Measurements from ENCODE around the gene CERS6. TPM values are rescaled to one million over a fixed set of nuclear protein-coding genes. Genes with fewer than 3 reads are reported as not detected.

Gene CERS6
- total and polyA plus RNA-seq, 2 experiments from 2014 or later = 7.4 to 35.0 TPM

DNA sequence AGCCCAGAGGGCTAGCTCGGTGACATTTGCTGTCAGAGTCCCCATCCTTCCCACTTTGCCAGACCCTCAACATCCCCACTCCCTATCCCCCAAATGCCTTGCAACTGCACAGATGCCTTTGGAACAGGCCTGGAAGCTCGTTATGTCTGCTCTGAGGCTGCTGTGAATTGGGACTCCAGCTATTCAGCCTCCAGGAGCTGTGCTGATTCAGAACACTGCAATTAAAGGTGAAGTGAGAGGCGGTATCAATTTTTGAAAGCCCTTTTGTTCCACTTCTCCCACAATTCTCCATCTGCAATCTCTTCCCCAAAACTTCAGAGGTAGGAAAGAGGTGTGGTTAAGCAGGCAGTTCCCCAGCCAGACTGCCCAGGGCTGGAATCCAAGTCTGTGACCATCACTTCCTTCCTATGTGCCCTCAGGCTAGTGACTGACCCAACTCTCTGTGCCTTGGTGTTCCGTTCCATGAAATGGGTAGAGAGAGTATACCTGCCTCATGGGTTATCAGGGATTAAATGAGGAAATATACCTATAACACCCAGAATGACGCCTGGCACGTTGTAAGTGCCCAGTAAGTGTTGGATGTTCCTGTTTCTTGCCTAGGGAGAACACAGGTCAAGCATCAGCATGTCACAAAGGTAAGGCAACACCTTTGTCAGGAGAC, 363.9 kb downstream of the CERS6 start (continued):
- TF ChIP-seq, protein P1, sequence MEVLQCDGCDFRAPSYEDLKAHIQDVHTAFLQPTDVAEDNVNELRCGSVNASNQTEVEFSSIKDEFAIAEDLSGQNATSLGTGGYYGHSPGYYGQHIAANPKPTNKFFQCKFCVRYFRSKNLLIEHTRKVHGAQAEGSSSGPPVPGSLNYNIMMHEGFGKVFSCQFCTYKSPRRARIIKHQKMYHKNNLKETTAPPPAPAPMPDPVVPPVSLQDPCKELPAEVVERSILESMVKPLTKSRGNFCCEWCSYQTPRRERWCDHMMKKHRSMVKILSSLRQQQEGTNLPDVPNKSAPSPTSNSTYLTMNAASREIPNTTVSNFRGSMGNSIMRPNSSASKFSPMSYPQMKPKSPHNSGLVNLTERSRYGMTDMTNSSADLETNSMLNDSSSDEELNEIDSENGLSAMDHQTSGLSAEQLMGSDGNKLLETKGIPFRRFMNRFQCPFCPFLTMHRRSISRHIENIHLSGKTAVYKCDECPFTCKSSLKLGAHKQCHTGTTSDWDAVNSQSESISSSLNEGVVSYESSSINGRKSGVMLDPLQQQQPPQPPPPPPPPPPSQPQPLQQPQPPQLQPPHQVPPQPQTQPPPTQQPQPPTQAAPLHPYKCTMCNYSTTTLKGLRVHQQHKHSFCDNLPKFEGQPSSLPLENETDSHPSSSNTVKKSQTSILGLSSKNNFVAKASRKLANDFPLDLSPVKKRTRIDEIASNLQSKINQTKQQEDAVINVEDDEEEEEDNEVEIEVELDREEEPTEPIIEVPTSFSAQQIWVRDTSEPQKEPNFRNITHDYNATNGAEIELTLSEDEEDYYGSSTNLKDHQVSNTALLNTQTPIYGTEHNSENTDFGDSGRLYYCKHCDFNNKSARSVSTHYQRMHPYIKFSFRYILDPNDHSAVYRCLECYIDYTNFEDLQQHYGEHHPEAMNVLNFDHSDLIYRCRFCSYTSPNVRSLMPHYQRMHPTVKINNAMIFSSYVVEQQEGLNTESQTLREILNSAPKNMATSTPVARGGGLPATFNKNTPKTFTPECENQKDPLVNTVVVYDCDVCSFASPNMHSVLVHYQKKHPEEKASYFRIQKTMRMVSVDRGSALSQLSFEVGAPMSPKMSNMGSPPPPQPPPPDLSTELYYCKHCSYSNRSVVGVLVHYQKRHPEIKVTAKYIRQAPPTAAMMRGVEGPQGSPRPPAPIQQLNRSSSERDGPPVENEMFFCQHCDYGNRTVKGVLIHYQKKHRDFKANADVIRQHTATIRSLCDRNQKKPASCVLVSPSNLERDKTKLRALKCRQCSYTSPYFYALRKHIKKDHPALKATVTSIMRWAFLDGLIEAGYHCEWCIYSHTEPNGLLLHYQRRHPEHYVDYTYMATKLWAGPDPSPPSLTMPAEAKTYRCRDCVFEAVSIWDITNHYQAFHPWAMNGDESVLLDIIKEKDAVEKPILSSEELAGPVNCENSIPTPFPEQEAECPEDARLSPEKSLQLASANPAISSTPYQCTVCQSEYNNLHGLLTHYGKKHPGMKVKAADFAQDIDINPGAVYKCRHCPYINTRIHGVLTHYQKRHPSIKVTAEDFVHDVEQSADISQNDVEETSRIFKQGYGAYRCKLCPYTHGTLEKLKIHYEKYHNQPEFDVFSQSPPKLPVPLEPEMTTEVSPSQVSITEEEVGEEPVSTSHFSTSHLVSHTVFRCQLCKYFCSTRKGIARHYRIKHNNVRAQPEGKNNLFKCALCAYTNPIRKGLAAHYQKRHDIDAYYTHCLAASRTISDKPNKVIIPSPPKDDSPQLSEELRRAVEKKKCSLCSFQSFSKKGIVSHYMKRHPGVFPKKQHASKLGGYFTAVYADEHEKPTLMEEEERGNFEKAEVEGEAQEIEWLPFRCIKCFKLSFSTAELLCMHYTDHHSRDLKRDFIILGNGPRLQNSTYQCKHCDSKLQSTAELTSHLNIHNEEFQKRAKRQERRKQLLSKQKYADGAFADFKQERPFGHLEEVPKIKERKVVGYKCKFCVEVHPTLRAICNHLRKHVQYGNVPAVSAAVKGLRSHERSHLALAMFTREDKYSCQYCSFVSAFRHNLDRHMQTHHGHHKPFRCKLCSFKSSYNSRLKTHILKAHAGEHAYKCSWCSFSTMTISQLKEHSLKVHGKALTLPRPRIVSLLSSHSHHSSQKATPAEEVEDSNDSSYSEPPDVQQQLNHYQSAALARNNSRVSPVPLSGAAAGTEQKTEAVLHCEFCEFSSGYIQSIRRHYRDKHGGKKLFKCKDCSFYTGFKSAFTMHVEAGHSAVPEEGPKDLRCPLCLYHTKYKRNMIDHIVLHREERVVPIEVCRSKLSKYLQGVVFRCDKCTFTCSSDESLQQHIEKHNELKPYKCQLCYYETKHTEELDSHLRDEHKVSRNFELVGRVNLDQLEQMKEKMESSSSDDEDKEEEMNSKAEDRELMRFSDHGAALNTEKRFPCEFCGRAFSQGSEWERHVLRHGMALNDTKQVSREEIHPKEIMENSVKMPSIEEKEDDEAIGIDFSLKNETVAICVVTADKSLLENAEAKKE (CRISPR knock-in tag; IDR thresholded peaks at IDR 0.05) = no peak
- TF ChIP-seq, protein P2, sequence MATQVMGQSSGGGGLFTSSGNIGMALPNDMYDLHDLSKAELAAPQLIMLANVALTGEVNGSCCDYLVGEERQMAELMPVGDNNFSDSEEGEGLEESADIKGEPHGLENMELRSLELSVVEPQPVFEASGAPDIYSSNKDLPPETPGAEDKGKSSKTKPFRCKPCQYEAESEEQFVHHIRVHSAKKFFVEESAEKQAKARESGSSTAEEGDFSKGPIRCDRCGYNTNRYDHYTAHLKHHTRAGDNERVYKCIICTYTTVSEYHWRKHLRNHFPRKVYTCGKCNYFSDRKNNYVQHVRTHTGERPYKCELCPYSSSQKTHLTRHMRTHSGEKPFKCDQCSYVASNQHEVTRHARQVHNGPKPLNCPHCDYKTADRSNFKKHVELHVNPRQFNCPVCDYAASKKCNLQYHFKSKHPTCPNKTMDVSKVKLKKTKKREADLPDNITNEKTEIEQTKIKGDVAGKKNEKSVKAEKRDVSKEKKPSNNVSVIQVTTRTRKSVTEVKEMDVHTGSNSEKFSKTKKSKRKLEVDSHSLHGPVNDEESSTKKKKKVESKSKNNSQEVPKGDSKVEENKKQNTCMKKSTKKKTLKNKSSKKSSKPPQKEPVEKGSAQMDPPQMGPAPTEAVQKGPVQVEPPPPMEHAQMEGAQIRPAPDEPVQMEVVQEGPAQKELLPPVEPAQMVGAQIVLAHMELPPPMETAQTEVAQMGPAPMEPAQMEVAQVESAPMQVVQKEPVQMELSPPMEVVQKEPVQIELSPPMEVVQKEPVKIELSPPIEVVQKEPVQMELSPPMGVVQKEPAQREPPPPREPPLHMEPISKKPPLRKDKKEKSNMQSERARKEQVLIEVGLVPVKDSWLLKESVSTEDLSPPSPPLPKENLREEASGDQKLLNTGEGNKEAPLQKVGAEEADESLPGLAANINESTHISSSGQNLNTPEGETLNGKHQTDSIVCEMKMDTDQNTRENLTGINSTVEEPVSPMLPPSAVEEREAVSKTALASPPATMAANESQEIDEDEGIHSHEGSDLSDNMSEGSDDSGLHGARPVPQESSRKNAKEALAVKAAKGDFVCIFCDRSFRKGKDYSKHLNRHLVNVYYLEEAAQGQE (IDR thresholded peaks at IDR 0.05; ENCODE audit: unreplicated experiment) = no peak
- no peak for TF ChIP-seq EZH2 (IDR thresholded peaks at IDR 0.05; ENCODE audit: low read depth, unreplicated experiment)

DNA sequence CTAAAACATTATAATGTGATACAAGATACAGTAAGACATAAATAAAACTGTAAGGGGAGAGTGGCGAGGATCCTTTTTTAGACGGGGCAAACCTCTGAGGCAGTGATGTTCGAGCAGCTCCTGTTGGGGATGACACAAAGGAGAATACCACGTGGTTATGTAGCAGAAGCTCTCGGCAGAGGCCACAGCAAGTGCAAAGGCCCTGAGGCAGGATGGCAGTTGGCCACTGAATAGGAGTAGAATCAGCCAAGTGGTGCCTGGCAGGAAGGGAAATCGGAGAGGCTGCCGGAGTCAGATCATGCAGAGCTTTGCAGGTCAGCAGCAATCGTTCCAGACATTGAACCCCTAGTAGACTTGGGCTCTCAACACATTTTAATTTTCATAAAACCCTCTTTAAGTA, 365.5 kb downstream of the CERS6 start:
- H3K79me2 ChIP-seq (replicated peaks; ENCODE audit: insufficient read depth) = no peaks in the 10 kb centered on the region
- H3K27me3 Mint-ChIP-seq (ENCODE audit: insufficient read depth, low read depth, poor library complexity) = peaks cover 1% of the 10 kb centered on the region
- no peaks in the 10 kb centered on the region for H3K9me3 Mint-ChIP-seq
- no peaks in the 10 kb centered on the region for H3K27me3 ChIP-seq (ENCODE audit: insufficient read depth)
- no peaks in the 10 kb centered on the region for H3K36me3 Mint-ChIP-seq (ENCODE audit: low read depth)
- no peak overlapping the region for H3K4me3 ChIP-seq
- H3K4me1 ChIP-seq (ENCODE audit: insufficient read depth) = no peaks in the 10 kb centered on the region
- no peak overlapping the region for H3K27ac ChIP-seq (ENCODE audit: low read depth)
- no peak overlapping the region for H3K27ac Mint-ChIP-seq
- H3F3A ChIP-seq (replicated peaks; ENCODE audit: low read depth) = no peaks in the 10 kb centered on the region
- ATAC-seq (no peak), DNase-seq (ENCODE audit: low spot score) (no peak)
- no peaks in the 10 kb centered on the region for H3K9me2 ChIP-seq (ENCODE audit: insufficient read depth)
- no peaks in the 10 kb centered on the region for H3K36me3 ChIP-seq (ENCODE audit: insufficient read depth)
- H4K20me1 ChIP-seq (replicated peaks; ENCODE audit: insufficient read depth) = no peaks in the 10 kb centered on the region
- H3K4me2 ChIP-seq = no peak overlapping the region
- H3K4me1 Mint-ChIP-seq = no peaks in the 10 kb centered on the region; the same call in 2 of the 3 replicates
- H3K4me3 Mint-ChIP-seq = no peak overlapping the region
- H2AFZ ChIP-seq = no peak overlapping the region
- TF ChIP-seq JUNB (IDR thresholded peaks at IDR 0.05; ENCODE audit: unreplicated experiment) (no peak), NANOG (IDR thresholded peaks at IDR 0.05; ENCODE audit: borderline replicate concordance) (no peak)
- TF ChIP-seq, protein P1 (CRISPR knock-in tag; IDR thresholded peaks at IDR 0.05) = no peak
